DOHH2 (cell line): Measurements from ENCODE around the gene WDR7.

ENCODE experiments used
- EZH2phosphoT487 ChIP-seq: fragments of 200-600 bp; sonication (generic); IDR thresholded peaks from 2 replicates; pipeline ENCODE4 v1.6.1; 2017; ENCODE audit warnings: borderline replicate concordance, mild to moderate bottlenecking, antibody characterized with exemption, low read length, moderate library complexity, mixed read lengths
- TF ChIP-seq, protein P1 (sequence below): fragments of 200-600 bp; sonication (generic); IDR thresholded peaks from one replicate; pipeline ENCODE4 v1.5.1; 2014; ENCODE audit warnings: antibody characterized with exemption, mild to moderate bottlenecking, low read depth, low read length; ENCODE audit not compliant: poor library complexity, severe bottlenecking

DNA sequence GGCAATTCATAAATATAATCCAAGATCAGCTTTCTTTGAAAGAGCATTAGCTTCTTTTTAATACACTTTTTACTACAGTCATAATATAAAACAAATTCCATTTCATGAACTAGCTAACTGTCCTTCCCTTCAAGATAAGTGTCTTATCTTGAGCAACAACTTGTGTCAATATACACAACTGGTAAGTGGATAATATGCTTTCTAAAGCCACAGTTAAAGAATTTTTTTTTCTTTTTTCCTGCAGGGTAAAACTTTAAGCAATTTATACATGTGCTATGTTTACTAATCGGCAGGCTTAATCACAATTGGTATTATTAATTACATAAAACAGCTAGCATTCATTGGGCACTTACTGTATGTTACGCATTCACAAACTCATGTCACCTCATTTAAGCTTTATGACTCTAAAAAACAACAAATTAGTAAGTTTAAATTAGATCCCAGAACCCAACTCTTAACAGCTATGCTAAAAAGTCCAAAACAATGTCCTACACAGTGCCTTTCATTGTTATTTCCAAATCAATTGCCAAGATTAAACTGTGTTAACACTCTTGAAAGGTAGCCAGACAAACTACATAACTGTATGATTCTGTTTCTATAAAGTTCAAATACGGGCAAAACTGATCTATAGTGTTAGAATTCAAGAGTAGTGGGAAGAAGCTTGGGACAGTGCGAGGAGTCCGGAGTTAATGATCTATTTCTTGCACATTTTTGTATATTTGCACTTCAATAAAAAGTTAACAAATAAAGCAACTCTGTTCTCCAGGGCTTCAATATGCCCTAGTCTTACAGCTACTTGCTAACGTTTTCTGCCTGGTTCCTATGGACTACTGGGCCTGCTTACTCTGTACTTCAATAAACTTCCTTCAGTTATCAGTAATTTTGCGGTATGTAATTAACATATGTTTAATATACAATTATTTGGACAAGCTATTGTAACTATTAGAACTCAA is 18.8 kb upstream of the WDR7 start:
- TF ChIP-seq, protein P1, sequence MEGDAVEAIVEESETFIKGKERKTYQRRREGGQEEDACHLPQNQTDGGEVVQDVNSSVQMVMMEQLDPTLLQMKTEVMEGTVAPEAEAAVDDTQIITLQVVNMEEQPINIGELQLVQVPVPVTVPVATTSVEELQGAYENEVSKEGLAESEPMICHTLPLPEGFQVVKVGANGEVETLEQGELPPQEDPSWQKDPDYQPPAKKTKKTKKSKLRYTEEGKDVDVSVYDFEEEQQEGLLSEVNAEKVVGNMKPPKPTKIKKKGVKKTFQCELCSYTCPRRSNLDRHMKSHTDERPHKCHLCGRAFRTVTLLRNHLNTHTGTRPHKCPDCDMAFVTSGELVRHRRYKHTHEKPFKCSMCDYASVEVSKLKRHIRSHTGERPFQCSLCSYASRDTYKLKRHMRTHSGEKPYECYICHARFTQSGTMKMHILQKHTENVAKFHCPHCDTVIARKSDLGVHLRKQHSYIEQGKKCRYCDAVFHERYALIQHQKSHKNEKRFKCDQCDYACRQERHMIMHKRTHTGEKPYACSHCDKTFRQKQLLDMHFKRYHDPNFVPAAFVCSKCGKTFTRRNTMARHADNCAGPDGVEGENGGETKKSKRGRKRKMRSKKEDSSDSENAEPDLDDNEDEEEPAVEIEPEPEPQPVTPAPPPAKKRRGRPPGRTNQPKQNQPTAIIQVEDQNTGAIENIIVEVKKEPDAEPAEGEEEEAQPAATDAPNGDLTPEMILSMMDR, result no peak
- no peak for TF ChIP-seq EZH2phosphoT487
